ENCODE measurements around the gene SAA4. TPM values are rescaled to one million over a fixed set of nuclear protein-coding genes. Genes with fewer than 3 reads are reported as not detected.
"Not testable (repeated sequence)": the region's sequence is repeated elsewhere in the genome, so short reads cannot be mapped to it uniquely, and the experiment has no call there.

SAA4 gene
- total RNA-seq, 4 donors from 2014 or later = 0.84 TPM; not detected in 3

DNA sequence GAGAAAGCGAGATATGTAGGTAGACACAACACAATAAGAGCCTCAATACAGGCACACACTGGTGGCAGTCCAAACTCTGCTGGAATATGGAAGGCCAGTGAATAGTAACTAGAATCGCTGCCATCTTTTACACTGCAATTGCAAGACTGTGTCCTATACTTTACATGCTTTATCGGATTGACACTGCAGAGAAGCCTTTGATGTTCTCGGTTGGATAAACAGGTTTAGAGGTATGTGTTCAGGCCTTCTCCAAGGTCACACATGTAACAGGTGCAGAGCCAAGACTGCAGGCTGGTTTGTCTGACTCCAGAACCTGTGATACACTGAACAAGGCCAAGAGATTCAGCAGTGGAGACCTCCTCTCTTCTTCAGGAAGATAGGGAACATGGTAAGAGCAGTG is 34.6 kb upstream of the SAA4 start:
- DNase-seq (ENCODE audit: low spot score in 2 of 2) = no peak
- intact Hi-C loops (cut with DNase I; ENCODE audit: low total_unique reads) = no loop called here
- TF ChIP-seq, protein P1, sequence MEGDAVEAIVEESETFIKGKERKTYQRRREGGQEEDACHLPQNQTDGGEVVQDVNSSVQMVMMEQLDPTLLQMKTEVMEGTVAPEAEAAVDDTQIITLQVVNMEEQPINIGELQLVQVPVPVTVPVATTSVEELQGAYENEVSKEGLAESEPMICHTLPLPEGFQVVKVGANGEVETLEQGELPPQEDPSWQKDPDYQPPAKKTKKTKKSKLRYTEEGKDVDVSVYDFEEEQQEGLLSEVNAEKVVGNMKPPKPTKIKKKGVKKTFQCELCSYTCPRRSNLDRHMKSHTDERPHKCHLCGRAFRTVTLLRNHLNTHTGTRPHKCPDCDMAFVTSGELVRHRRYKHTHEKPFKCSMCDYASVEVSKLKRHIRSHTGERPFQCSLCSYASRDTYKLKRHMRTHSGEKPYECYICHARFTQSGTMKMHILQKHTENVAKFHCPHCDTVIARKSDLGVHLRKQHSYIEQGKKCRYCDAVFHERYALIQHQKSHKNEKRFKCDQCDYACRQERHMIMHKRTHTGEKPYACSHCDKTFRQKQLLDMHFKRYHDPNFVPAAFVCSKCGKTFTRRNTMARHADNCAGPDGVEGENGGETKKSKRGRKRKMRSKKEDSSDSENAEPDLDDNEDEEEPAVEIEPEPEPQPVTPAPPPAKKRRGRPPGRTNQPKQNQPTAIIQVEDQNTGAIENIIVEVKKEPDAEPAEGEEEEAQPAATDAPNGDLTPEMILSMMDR (IDR thresholded peaks at IDR 0.05) = no peak
- no peak for TF ChIP-seq POLR2A (IDR thresholded peaks at IDR 0.05)
- 70 to 77% methylated on average over 4 of the region's 4 CpGs for WGBS, 2 donors
- no peak overlapping the region for H3K4me3 ChIP-seq (ENCODE audit: low read depth, poor library complexity, severe bottlenecking)

DNA sequence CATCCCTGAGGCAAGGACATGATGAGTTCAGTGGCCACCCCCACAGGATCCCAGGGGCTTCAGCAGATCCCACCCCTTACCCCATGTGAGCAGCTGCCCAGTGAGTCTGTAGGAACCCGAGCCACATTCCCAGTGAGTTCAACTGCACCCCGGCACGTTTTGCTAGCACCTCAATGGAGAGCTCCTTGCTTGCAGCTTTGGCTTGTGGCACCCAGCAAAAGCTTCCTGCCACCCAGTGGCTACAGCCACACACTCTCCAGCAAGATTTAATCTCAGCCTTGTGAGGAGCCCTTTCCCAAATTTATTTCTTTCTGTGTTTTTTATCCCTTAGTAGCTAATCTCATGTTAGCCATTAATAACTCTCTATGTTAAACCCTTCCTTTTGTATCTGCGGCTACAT is 33.5 kb upstream of the SAA4 start:
- no peak for TF ChIP-seq POLR2A (IDR thresholded peaks at IDR 0.05)
- TF ChIP-seq, protein P1 (IDR thresholded peaks at IDR 0.05) = no peak
- no peak overlapping the region for H3K4me3 ChIP-seq (ENCODE audit: low read depth, poor library complexity, severe bottlenecking)

DNA sequence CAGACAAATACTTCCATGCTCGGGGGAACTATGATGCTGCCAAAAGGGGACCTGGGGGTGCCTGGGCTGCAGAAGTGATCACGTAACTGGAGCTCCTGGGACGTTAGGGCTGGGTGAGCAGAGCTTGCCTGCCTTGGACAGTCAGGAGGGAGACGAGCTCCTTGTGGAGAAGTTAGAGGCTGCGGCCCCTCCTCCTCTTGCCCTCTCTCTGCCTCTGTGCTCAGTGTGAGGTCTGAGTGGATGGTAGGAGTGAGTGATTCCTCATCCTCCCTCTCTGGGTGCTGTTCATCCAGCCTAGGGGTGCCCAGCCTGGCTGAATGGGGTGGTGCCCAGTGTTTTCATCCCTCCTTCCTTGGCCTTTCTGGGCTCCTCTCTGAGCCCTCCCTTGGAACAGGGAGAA is 32.6 kb upstream of the SAA4 start:
- intact Hi-C loops (cut with DNase I; ENCODE audit: low total_unique reads); H3K4me3 ChIP-seq (ENCODE audit: low read depth, poor library complexity, severe bottlenecking); DNase-seq (ENCODE audit: low spot score in 2 of 2): not testable (repeated sequence)
- WGBS, 2 donors = 79% methylated on average over 3 of the region's 5 CpGs; no CpG with 5 or more reads in 1 of the 2 donors

More for the DNA sequence above, 33.5 kb upstream of the SAA4 start:
- WGBS, 2 donors = 71 to 85% methylated on average over 3 to 4 of the region's 4 CpGs
- no peak for DNase-seq (ENCODE audit: low spot score in 2 of 2)
- intact Hi-C loops (cut with DNase I; ENCODE audit: low total_unique reads) = no loop called here

DNA sequence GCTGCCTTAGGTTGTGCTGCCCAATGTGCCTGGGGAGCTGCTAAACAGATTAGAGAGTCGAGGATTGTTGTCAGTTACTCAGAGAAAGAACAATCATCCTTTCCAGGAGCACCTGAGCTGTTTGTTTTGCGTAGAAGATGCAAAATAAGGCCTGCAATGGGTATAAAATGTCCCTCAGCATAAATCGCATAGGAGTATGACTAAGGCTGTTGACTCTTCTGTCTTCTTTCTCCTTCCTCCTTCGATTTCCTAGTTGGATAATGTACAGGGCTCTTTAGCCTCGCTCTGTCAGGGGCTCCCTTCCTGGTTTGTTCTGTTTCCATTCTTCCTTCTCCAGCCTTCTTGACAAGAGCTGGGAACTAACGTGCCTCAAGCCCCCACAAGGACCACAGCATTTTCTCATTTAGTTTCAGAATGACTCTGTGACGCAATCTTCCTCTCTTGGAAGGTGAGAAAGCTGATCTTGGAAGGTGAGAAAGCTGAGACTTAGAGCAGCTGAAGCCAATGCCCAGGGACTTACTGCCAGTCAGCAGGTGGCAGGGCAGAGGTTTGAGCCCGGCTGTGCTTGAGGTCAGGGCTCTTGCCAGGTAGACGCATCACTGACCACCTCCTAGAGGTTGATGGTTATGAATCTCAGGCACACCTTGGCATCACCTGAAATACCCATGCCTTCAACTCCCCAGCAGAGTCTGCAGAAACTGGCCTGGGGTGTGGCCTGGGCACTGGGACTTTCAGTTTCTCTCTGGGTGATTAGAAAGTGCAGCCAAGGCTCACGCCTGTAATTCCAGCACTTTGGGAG is 30.9 kb upstream of the SAA4 start:
- intact Hi-C loops (cut with DNase I; ENCODE audit: low total_unique reads) = not testable (repeated sequence)
- WGBS, 2 donors = 61 to 86% methylated on average over 2 to 6 of the region's 10 CpGs

DNA sequence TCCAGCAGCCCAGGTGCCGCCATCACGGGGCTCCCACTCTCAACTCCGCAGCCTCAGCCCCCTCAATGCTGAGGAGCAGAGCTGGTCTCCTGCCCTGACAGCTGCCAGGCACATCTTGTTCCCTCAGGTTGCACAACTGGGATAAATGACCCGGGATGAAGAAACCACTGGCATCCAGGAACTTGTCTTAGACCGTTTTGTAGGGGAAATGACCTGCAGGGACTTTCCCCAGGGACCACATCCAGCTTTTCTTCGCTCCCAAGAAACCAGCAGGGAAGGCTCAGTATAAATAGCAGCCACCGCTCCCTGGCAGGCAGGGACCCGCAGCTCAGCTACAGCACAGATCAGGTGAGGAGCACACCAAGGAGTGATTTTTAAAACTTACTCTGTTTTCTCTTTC is 29.3 kb upstream of the SAA4 start, which contains the start of gene SAA1:
Gene SAA1 (plus strand): TSS at position 316 of the 400 bp plus-strand sequence. CDS start 624 bp downstream, outside the sequence.
- TF ChIP-seq POLR2A (IDR thresholded peaks at IDR 0.05) = no peak
- TF ChIP-seq, protein P1 (IDR thresholded peaks at IDR 0.05) = no peak
- 22 to 37% methylated on average over 8 of the region's 8 CpGs for WGBS, 2 donors
- intact Hi-C loops (cut with DNase I; ENCODE audit: low total_unique reads) = no loop called here
- DNase-seq (ENCODE audit: low spot score in 2 of 2) = no peak
- H3K4me3 ChIP-seq (ENCODE audit: low read depth, poor library complexity, severe bottlenecking) = no peak within 1 kb of the TSS

More for the DNA sequence above, 30.9 kb upstream of the SAA4 start:
- DNase-seq (ENCODE audit: low spot score in 2 of 2); H3K4me3 ChIP-seq (ENCODE audit: low read depth, poor library complexity, severe bottlenecking): not testable (repeated sequence)

DNA sequence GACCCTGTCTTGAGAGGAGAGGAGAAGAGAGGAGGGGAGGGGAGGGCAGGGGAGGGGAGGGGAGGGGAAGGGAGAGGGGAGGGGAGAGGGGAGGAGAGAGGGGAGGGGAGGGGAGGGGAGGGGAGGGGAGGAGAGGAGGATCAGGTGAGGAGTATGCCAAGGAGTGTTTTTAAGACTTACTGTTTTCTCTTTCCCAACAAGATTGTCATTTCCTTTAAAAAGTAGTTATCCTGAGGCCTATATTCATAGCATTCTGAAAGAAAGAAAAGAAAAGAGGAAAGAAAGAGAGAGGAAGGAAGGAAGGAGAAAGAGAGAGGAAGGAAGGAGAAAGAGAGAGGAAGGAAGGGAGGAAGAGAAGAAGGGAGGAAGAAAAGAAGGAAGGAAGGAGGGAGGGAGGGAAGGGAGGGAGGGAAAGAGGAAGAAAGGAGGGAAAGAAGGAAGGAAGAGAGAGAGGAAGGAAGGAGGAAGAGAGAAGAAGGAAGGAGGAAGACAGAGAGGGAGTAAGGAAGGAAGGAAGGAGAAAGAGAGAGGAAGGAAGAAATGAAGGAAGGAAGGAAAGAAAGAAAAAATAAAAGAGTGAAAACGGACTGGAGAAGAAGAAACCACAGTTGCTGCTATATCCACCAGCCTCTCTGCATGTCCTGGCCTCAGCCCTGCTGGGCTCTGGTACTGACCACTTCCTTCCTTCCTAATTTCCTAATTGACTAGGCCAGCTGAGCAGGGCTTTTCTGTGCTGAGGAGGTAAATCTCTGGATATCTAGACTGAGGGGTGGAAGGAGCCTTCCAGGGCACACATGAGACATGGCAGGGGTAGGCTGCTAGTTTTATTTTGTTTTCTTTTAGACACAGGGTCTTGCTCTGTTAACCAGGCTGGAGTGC is 28.3 kb upstream of the SAA4 start:
- intact Hi-C loops (cut with DNase I; ENCODE audit: low total_unique reads) = no loop called here
- H3K4me3 ChIP-seq (ENCODE audit: low read depth, poor library complexity, severe bottlenecking) = no peak overlapping the region
- WGBS, 2 donors = 63 to 71% methylated on average over 1 of the region's 1 CpG
- TF ChIP-seq POLR2A (IDR thresholded peaks at IDR 0.05) = no peak
- TF ChIP-seq, protein P1 (IDR thresholded peaks at IDR 0.05) = no peak
- DNase-seq (ENCODE audit: low spot score in 2 of 2) = no peak
